ENCODE data around the gene ABI3. TPM values are rescaled to one million over a fixed set of nuclear protein-coding genes. Genes with fewer than 3 reads are reported as not detected.
"Not testable (repeated sequence)": the region's sequence is repeated elsewhere in the genome, so short reads cannot be mapped to it uniquely, and the experiment has no call there.

ABI3 gene
- 10 to 100 TPM; 18.7 to 18.9 TPM for total RNA-seq

GRCh38 chr17:49210158-49211029, at the start of gene ABI3, which contains the start of gene GNGT2:
Gene ABI3, plus strand, starts transcription at chr17:49210707. Its CDS starts 18 bp downstream, at chr17:49210725.
Gene GNGT2, minus strand, starts transcription at chr17:49210574. Its CDS starts 3,152 bp downstream, at chr17:49207422.
- intact Hi-C loops (cut with micrococcal nuclease), result loop anchor here (1.0 to 2.0 kb wide), 2 partner anchors 16 to 18 kb away; no protein-coding TSS in a partner anchor
- Mint-ChIP-seq H3K4me1 (ENCODE audit: low read depth) (peaks cover 58% of the 10 kb centered on the region), H3K36me3 (ENCODE audit: low read depth) (peaks cover 13% of the 10 kb centered on the region), H3K27me3 (ENCODE audit: low read depth) (no peaks in the 10 kb centered on the region), H3K9me3 (no peaks in the 10 kb centered on the region), H3K4me3 (peak within 1 kb of the TSS; percentile 85), H3K27ac (peak within 1 kb of the TSS; percentile 94)
- peak; percentile 88 for DNase-seq
- CTCF ChIA-PET, result interaction anchor here (2.4 to 3.8 kb wide), 2 partner anchors 11 to 31 kb away, joined by 6 to 19 read pairs; no protein-coding TSS in a partner anchor

GRCh38 chr17:49162866-49163265, 47.6 kb upstream of the ABI3 start:
- no peak overlapping the region for H3K27ac Mint-ChIP-seq
- no peaks in the 10 kb centered on the region for H3K36me3 Mint-ChIP-seq (ENCODE audit: low read depth)
- H3K4me3 Mint-ChIP-seq, result no peak overlapping the region
- CTCF ChIA-PET, result interaction anchor here (0.6 kb wide), 1 partner anchor 64 kb away, joined by 3 read pairs; no protein-coding TSS in a partner anchor
- intact Hi-C loops (cut with micrococcal nuclease), result loop anchor here (5.0 kb wide), 1 partner anchor 124 kb away; no protein-coding TSS in a partner anchor
- no peak for DNase-seq
- no peaks in the 10 kb centered on the region for H3K4me1 Mint-ChIP-seq (ENCODE audit: low read depth)
- peaks cover 9% of the 10 kb centered on the region for H3K27me3 Mint-ChIP-seq (ENCODE audit: low read depth)
- no peaks in the 10 kb centered on the region for H3K9me3 Mint-ChIP-seq

- Mint-ChIP-seq H3K4me1 (ENCODE audit: low read depth) (no peaks in the 10 kb centered on the region), H3K27ac (no peak overlapping the region), H3K4me3 (no peak overlapping the region), H3K27me3 (ENCODE audit: low read depth) (peaks cover 18% of the 10 kb centered on the region), H3K36me3 (ENCODE audit: low read depth) (no peaks in the 10 kb centered on the region), H3K9me3 (no peaks in the 10 kb centered on the region)
- intact Hi-C loops (cut with micrococcal nuclease), result no loop called here
- CTCF ChIA-PET, result interaction anchor here (1.0 kb wide), 1 partner anchor 14 kb away, joined by 4 read pairs; no protein-coding TSS in a partner anchor
- no peak for DNase-seq
Measured at GRCh38 chr17:49165143-49165542, 45.4 kb upstream of the ABI3 start.

GRCh38 chr17:49168706-49169105, 41.8 kb upstream of the ABI3 start:
- CTCF ChIA-PET, result interaction anchor here (1.9 kb wide), 1 partner anchor 11 kb away, joined by 17 read pairs; no protein-coding TSS in a partner anchor
- no peaks in the 10 kb centered on the region for H3K9me3 Mint-ChIP-seq
- peaks cover 36% of the 10 kb centered on the region for H3K27me3 Mint-ChIP-seq (ENCODE audit: low read depth)
- H3K36me3 Mint-ChIP-seq (ENCODE audit: low read depth), result peaks cover 1% of the 10 kb centered on the region
- intact Hi-C loops (cut with micrococcal nuclease), result no loop called here
- DNase-seq, result no peak
- no peaks in the 10 kb centered on the region for H3K4me1 Mint-ChIP-seq (ENCODE audit: low read depth)
- H3K4me3 Mint-ChIP-seq, result no peak overlapping the region
- no peak overlapping the region for H3K27ac Mint-ChIP-seq

GRCh38 chr17:49170216-49170615, 40.3 kb upstream of the ABI3 start:
- CTCF ChIA-PET, result no interaction called here
- peaks cover 6% of the 10 kb centered on the region for H3K9me3 Mint-ChIP-seq
- no peaks in the 10 kb centered on the region for H3K4me1 Mint-ChIP-seq (ENCODE audit: low read depth)
- no peak overlapping the region for H3K4me3 Mint-ChIP-seq
- H3K27ac Mint-ChIP-seq, result no peak overlapping the region
- peaks cover 1% of the 10 kb centered on the region for H3K36me3 Mint-ChIP-seq (ENCODE audit: low read depth)
- no peak for DNase-seq
- H3K27me3 Mint-ChIP-seq (ENCODE audit: low read depth), result peaks cover 41% of the 10 kb centered on the region
- intact Hi-C loops (cut with micrococcal nuclease), result no loop called here

- peaks cover 41% of the 10 kb centered on the region for H3K27me3 Mint-ChIP-seq (ENCODE audit: low read depth)
- H3K4me1 Mint-ChIP-seq (ENCODE audit: low read depth); H3K9me3 Mint-ChIP-seq; DNase-seq; intact Hi-C loops (cut with micrococcal nuclease); H3K27ac Mint-ChIP-seq; H3K36me3 Mint-ChIP-seq (ENCODE audit: low read depth); H3K4me3 Mint-ChIP-seq: not testable (repeated sequence)
- CTCF ChIA-PET, result interaction anchor here (1.0 to 1.5 kb wide), 2 partner anchors 9 to 34 kb away, joined by 3 to 6 read pairs; no protein-coding TSS in a partner anchor
Measured at GRCh38 chr17:49170711-49171110, 39.8 kb upstream of the ABI3 start.

- H3K27ac Mint-ChIP-seq; intact Hi-C loops (cut with micrococcal nuclease); DNase-seq; H3K4me3 Mint-ChIP-seq; H3K36me3 Mint-ChIP-seq (ENCODE audit: low read depth); H3K4me1 Mint-ChIP-seq (ENCODE audit: low read depth): not testable (repeated sequence)
- peaks cover 17% of the 10 kb centered on the region for H3K9me3 Mint-ChIP-seq
- CTCF ChIA-PET, result interaction anchor here (0.7 to 1.2 kb wide), 2 partner anchors 51 to 115 kb away, joined by 3 to 4 read pairs; no protein-coding TSS in a partner anchor
- peaks cover 17% of the 10 kb centered on the region for H3K27me3 Mint-ChIP-seq (ENCODE audit: low read depth)
Measured at GRCh38 chr17:49175978-49176377, 34.5 kb upstream of the ABI3 start.

- peaks cover under 1% of the 10 kb centered on the region for H3K27me3 Mint-ChIP-seq (ENCODE audit: low read depth)
- no peaks in the 10 kb centered on the region for H3K4me1 Mint-ChIP-seq (ENCODE audit: low read depth)
Measured at GRCh38 chr17:49180303-49180702, 30.2 kb upstream of the ABI3 start.

GRCh38 chr17:49180998-49181635, 29.4 kb upstream of the ABI3 start:
- H3K4me3 Mint-ChIP-seq, result no peak overlapping the region
- CTCF ChIA-PET, result interaction anchor here (0.6 to 6.8 kb wide), 19 partner anchors 10 to 1892 kb away, joined by 3 to 117 read pairs (median 5); partner anchors contain the start of gene PHOSPHO1
- H3K27ac Mint-ChIP-seq, result no peak overlapping the region
- H3K4me1 Mint-ChIP-seq (ENCODE audit: low read depth), result no peaks in the 10 kb centered on the region
- no peak for DNase-seq
- H3K36me3 Mint-ChIP-seq (ENCODE audit: low read depth), result peaks cover 1% of the 10 kb centered on the region
- intact Hi-C loops (cut with micrococcal nuclease), result loop anchor here (1.0 kb wide), 4 partner anchors 46 to 214 kb away; no protein-coding TSS in a partner anchor
- no peaks in the 10 kb centered on the region for H3K27me3 Mint-ChIP-seq (ENCODE audit: low read depth)
- peaks cover 13% of the 10 kb centered on the region for H3K9me3 Mint-ChIP-seq

More at GRCh38 chr17:49180303-49180702, 30.2 kb upstream of the ABI3 start:
- Mint-ChIP-seq H3K9me3 (peaks cover 17% of the 10 kb centered on the region), H3K36me3 (ENCODE audit: low read depth) (peaks cover 2% of the 10 kb centered on the region), H3K27ac (no peak overlapping the region), H3K4me3 (no peak overlapping the region)
- intact Hi-C loops (cut with micrococcal nuclease), result loop anchor here (1.0 kb wide), 4 partner anchors 47 to 215 kb away; no protein-coding TSS in a partner anchor
- peak; percentile 77 for DNase-seq
- CTCF ChIA-PET, result interaction anchor here (0.7 to 6.8 kb wide), 21 partner anchors 9 to 1891 kb away, joined by 3 to 117 read pairs (median 5); partner anchors contain the start of genes ABI3, GNGT2 and PHOSPHO1

GRCh38 chr17:49183341-49183740, 27.2 kb upstream of the ABI3 start:
- H3K9me3 Mint-ChIP-seq, result peaks cover 11% of the 10 kb centered on the region
- H3K4me3 Mint-ChIP-seq, result no peak overlapping the region
- no peak for DNase-seq
- CTCF ChIA-PET, result interaction anchor here (0.6 to 6.8 kb wide), 3 partner anchors 44 to 138 kb away, joined by 3 to 117 read pairs (median 3); partner anchors contain the start of gene PHOSPHO1
- intact Hi-C loops (cut with micrococcal nuclease), result no loop called here
- no peaks in the 10 kb centered on the region for H3K27me3 Mint-ChIP-seq (ENCODE audit: low read depth)
- no peaks in the 10 kb centered on the region for H3K4me1 Mint-ChIP-seq (ENCODE audit: low read depth)
- H3K36me3 Mint-ChIP-seq (ENCODE audit: low read depth), result peaks cover 1% of the 10 kb centered on the region
- no peak overlapping the region for H3K27ac Mint-ChIP-seq

GRCh38 chr17:49183801-49184200, 26.7 kb upstream of the ABI3 start:
- intact Hi-C loops (cut with micrococcal nuclease), result no loop called here
- Mint-ChIP-seq H3K9me3 (peaks cover 11% of the 10 kb centered on the region), H3K27me3 (ENCODE audit: low read depth) (no peaks in the 10 kb centered on the region), H3K4me3 (no peak overlapping the region), H3K36me3 (ENCODE audit: low read depth) (peaks cover 1% of the 10 kb centered on the region), H3K27ac (no peak overlapping the region), H3K4me1 (ENCODE audit: low read depth) (no peaks in the 10 kb centered on the region)
- DNase-seq, result no peak
- CTCF ChIA-PET, result interaction anchor here (0.9 to 6.8 kb wide), 2 partner anchors 44 to 139 kb away, joined by 3 to 117 read pairs; partner anchors contain the start of gene PHOSPHO1
